HEK293 (cell line): ENCODE results near the gene TMCC2.

Experiments
- BCL11B ChIP-seq: fragments of 450-650 bp; formaldehyde crosslinking; IDR thresholded peaks from 2 replicates; pipeline ENCODE4 v1.5.1; 2016; ENCODE audit warnings: low read depth, missing biosample characterization, missing genetic modification characterization
- HIC1 ChIP-seq: fragments of 450-650 bp; formaldehyde crosslinking; IDR thresholded peaks from 2 replicates; pipeline ENCODE4 v1.5.1; 2016; ENCODE audit warnings: missing biosample characterization, missing genetic modification characterization
- HOXA7 ChIP-seq: sonication (generic); formaldehyde crosslinking; IDR thresholded peaks from 2 replicates; pipeline ENCODE4 v1.8.1; 2022; ENCODE audit warnings: missing genetic modification reagents, borderline replicate concordance
- HOXD13 ChIP-seq: sonication (generic); formaldehyde crosslinking; IDR thresholded peaks from 2 replicates; pipeline ENCODE4 v1.8.0; 2022; ENCODE audit warnings: missing genetic modification reagents, borderline replicate concordance
- KLF1 ChIP-seq: fragments of 450-650 bp; formaldehyde crosslinking; IDR thresholded peaks from 2 replicates; pipeline ENCODE4 v1.5.1; 2016; ENCODE audit warnings: missing biosample characterization, missing genetic modification characterization
- PRDM2 ChIP-seq: fragments of 450-650 bp; formaldehyde crosslinking; IDR thresholded peaks from 2 replicates; pipeline ENCODE4 v1.5.1; 2016; ENCODE audit warnings: missing biosample characterization, missing genetic modification characterization, borderline replicate concordance
- SP7 ChIP-seq: fragments of 450-650 bp; formaldehyde crosslinking; IDR thresholded peaks from 2 replicates; pipeline ENCODE4 v1.5.1; 2016; ENCODE audit warnings: missing biosample characterization, missing genetic modification characterization
- ZBTB10 ChIP-seq: fragments of 450-650 bp; formaldehyde crosslinking; IDR thresholded peaks from 2 replicates; pipeline ENCODE4 v1.5.1; 2016; ENCODE audit warnings: missing biosample characterization, missing genetic modification characterization
- ZBTB17 ChIP-seq: fragments of 450-650 bp; formaldehyde crosslinking; IDR thresholded peaks from 2 replicates; pipeline ENCODE4 v1.5.1; 2016; ENCODE audit warnings: missing biosample characterization, missing genetic modification characterization
- ZFHX2 ChIP-seq: fragments of 450-650 bp; formaldehyde crosslinking; conservative IDR thresholded peaks from 2 replicates; pipeline ENCODE4 v1.5.1; 2016; ENCODE audit warnings: missing biosample characterization, missing genetic modification characterization
- ZFP3 ChIP-seq: fragments of 450-650 bp; formaldehyde crosslinking; IDR thresholded peaks from 2 replicates; pipeline ENCODE4 v1.5.1; 2016; ENCODE audit warnings: low read depth, missing biosample characterization, missing genetic modification characterization
- ZFP41 ChIP-seq: fragments of 450-650 bp; formaldehyde crosslinking; IDR thresholded peaks from 2 replicates; pipeline ENCODE4 v1.5.1; 2016; ENCODE audit warnings: missing biosample characterization, missing genetic modification characterization, borderline replicate concordance
- ZNF132 ChIP-seq: fragments of 450-650 bp; formaldehyde crosslinking; IDR thresholded peaks from 2 replicates; pipeline ENCODE4 v1.5.1; 2017; ENCODE audit warnings: missing biosample characterization, missing genetic modification characterization, borderline replicate concordance
- ZNF394 ChIP-seq: fragments of 450-650 bp; formaldehyde crosslinking; IDR thresholded peaks from 2 replicates; pipeline ENCODE4 v1.5.1; 2016; ENCODE audit warnings: missing biosample characterization, missing genetic modification characterization, mild to moderate bottlenecking, moderate library complexity, borderline replicate concordance
- ZNF548 ChIP-seq: fragments of 450-650 bp; formaldehyde crosslinking; IDR thresholded peaks from 2 replicates; pipeline ENCODE4 v1.5.1; 2016; ENCODE audit warnings: missing biosample characterization, missing genetic modification characterization
- ZNF549 ChIP-seq: fragments of 450-650 bp; IDR thresholded peaks from 2 replicates; pipeline ENCODE4 v1.5.1; 2018; ENCODE audit warnings: missing biosample characterization, missing genetic modification characterization, mild to moderate bottlenecking, inconsistent platforms, moderate library complexity
- ZNF600 ChIP-seq: fragments of 450-650 bp; formaldehyde crosslinking; IDR thresholded peaks from 2 replicates; pipeline ENCODE4 v1.5.1; 2016; ENCODE audit warnings: missing biosample characterization, missing genetic modification characterization
- ZNF658 ChIP-seq: fragments of 450-650 bp; formaldehyde crosslinking; IDR thresholded peaks from 2 replicates; pipeline ENCODE4; 2016; ENCODE audit warnings: missing biosample characterization, missing genetic modification characterization
- ZNF704 ChIP-seq: fragments of 450-650 bp; formaldehyde crosslinking; IDR thresholded peaks from 2 replicates; pipeline ENCODE4 v1.5.1; 2016; ENCODE audit warnings: missing biosample characterization, missing genetic modification characterization
- ZNF776 ChIP-seq: fragments of 450-650 bp; formaldehyde crosslinking; IDR thresholded peaks from 2 replicates; pipeline ENCODE4 v1.5.0; 2017; ENCODE audit warnings: missing biosample characterization, missing genetic modification characterization, borderline replicate concordance
- ZNF791 ChIP-seq: fragments of 450-650 bp; formaldehyde crosslinking; IDR thresholded peaks from 2 replicates; pipeline ENCODE4 v1.5.1; 2016; ENCODE audit warnings: missing biosample characterization, missing genetic modification characterization
- ZSCAN23 ChIP-seq: fragments of 450-650 bp; formaldehyde crosslinking; IDR thresholded peaks from 2 replicates; pipeline ENCODE4 v1.5.1; 2016; ENCODE audit warnings: missing biosample characterization, missing genetic modification characterization
- TF ChIP-seq, protein P1 (sequence below): fragments of 450-650 bp; formaldehyde crosslinking; IDR thresholded peaks from 2 replicates; pipeline ENCODE4 v1.5.1; 2016; ENCODE audit warnings: missing biosample characterization, missing genetic modification characterization
- TF ChIP-seq, protein P2 (sequence below): fragments of 450-650 bp; formaldehyde crosslinking; IDR thresholded peaks from 2 replicates; pipeline ENCODE4 v1.5.1; 2016; ENCODE audit warnings: missing biosample characterization, missing genetic modification characterization

TMCC2 gene

GRCh38 chr1:205211169-205211838 is 16.4 kb upstream of the TMCC2 start, which contains the start of gene DSTYK (continued):
- peak; percentile 84; the same call in 1 of the 2 replicates for TF ChIP-seq PRDM2 (tag by site-specific recombination)
- TF ChIP-seq, protein P1, sequence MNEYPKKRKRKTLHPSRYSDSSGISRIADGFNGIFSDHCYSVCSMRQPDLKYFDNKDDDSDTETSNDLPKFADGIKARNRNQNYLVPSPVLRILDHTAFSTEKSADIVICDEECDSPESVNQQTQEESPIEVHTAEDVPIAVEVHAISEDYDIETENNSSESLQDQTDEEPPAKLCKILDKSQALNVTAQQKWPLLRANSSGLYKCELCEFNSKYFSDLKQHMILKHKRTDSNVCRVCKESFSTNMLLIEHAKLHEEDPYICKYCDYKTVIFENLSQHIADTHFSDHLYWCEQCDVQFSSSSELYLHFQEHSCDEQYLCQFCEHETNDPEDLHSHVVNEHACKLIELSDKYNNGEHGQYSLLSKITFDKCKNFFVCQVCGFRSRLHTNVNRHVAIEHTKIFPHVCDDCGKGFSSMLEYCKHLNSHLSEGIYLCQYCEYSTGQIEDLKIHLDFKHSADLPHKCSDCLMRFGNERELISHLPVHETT (tag by site-specific recombination) = peak; percentile 98
- no peak; the same call in 1 of the 2 replicates for TF ChIP-seq ZNF791 (tag by site-specific recombination)
- TF ChIP-seq, protein P2, sequence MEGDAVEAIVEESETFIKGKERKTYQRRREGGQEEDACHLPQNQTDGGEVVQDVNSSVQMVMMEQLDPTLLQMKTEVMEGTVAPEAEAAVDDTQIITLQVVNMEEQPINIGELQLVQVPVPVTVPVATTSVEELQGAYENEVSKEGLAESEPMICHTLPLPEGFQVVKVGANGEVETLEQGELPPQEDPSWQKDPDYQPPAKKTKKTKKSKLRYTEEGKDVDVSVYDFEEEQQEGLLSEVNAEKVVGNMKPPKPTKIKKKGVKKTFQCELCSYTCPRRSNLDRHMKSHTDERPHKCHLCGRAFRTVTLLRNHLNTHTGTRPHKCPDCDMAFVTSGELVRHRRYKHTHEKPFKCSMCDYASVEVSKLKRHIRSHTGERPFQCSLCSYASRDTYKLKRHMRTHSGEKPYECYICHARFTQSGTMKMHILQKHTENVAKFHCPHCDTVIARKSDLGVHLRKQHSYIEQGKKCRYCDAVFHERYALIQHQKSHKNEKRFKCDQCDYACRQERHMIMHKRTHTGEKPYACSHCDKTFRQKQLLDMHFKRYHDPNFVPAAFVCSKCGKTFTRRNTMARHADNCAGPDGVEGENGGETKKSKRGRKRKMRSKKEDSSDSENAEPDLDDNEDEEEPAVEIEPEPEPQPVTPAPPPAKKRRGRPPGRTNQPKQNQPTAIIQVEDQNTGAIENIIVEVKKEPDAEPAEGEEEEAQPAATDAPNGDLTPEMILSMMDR (tag by site-specific recombination) = peak; percentile 53
- TF ChIP-seq ZFP3 (tag by site-specific recombination) = no peak
- no peak for TF ChIP-seq ZNF776
- TF ChIP-seq ZBTB17 (tag by site-specific recombination) = peak; percentile 99
- peak; percentile 84; the same call in 1 of the 2 replicates for TF ChIP-seq ZNF394 (tag by site-specific recombination)
- TF ChIP-seq KLF1 (tag by site-specific recombination) = peak; percentile 64
- TF ChIP-seq ZNF600 (tag by site-specific recombination) = peak; percentile 94
- no peak for TF ChIP-seq HOXD13 (CRISPR knock-in tag)
- peak; percentile 83 for TF ChIP-seq BCL11B (tag by site-specific recombination)
- TF ChIP-seq ZSCAN23 (tag by site-specific recombination) = peak; percentile 96
- TF ChIP-seq SP7 = peak; percentile 95
- TF ChIP-seq ZFHX2 (tag by site-specific recombination) = peak; percentile 97
- TF ChIP-seq ZNF658 = no peak
- TF ChIP-seq HIC1 = peak; percentile 99
- no peak for TF ChIP-seq ZNF549 (tag by site-specific recombination)
- TF ChIP-seq ZFP41 (tag by site-specific recombination) = no peak
- peak; percentile 83 for TF ChIP-seq ZBTB10 (tag by site-specific recombination)
- no peak; the same call in 1 of the 2 replicates for TF ChIP-seq ZNF548 (tag by site-specific recombination)
- no peak for TF ChIP-seq ZNF704 (tag by site-specific recombination)
- TF ChIP-seq ZNF132 (tag by site-specific recombination) = no peak
- TF ChIP-seq HOXA7 = no peak
